GM19463 (cell line): ENCODE results near the gene RNF212.
"Not testable (repeated sequence)": the region's sequence is repeated elsewhere in the genome, so short reads cannot be mapped to it uniquely, and the experiment has no call there.

ENCODE experiments used
- ATAC-seq: cut with Tn5 transposase; IDR thresholded peaks from one replicate; pipeline ENCODE4 v1.9.1; 2021; ENCODE audit warnings: mild to moderate bottlenecking, moderate library complexity; ENCODE audit not compliant: unreplicated experiment

Gene RNF212, protein sequence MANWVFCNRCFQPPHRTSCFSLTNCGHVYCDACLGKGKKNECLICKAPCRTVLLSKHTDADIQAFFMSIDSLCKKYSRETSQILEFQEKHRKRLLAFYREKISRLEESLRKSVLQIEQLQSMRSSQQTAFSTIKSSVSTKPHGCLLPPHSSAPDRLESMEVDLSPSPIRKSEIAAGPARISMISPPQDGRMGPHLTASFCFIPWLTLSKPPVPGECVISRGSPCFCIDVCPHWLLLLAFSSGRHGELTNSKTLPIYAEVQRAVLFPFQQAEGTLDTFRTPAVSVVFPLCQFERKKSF

DNA sequence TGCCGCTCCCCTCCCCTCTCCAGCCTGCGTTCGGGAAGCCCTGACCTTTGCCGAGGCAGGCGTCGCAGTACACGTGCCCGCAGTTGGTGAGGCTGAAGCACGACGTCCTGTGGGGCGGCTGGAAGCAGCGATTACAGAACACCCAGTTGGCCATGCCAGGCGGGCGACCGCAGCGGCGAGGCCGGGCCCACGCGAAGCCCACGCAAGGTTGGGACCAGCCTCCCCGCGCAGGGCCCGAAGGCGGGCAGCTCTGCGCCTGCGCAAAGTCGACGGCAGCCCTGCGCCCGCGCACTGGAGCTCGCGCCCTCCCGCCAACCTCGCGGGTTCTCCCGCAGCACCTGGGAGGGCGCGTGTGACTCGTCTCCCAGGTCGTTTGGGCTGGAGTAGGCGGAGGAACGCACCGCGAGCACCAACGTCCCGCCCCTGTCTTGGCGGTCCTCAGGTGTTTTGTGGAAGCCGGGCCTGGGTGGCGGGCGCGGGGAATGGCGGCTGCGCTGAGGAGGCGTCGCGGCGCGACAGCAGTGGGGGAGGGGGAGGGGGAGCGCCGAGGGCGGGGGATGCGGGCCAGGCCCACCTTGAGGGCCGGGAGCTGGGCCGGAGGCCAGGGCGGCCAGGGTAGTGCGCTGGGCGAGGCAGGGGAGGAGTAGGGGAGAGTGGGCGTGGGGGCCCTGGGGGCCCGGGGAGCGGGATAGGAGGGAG is at the start of gene RNF212:
RNF212 (minus strand) TSS at position 254 of the 699 bp plus-strand sequence; CDS start at position 154, 100 bp downstream.
- ATAC-seq = no peak

DNA sequence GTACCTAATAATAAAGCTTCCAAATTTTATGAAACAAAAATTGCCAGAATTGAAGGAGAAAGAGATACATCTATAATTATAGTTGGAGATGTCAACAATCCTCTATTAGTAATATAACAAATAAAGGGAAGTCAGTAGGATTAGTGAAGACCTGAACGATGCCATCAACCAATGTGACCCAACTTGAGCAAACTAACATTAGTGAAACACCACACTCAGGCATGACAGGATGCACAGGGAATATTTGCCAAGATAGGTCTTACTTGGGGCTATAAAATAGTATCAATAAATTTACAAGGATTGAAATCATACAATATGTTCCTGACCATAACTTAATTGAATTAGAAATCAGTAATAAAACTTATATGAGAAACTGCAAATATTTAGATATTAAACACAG is 47.0 kb upstream of the RNF212 start:
- no peak for ATAC-seq

DNA sequence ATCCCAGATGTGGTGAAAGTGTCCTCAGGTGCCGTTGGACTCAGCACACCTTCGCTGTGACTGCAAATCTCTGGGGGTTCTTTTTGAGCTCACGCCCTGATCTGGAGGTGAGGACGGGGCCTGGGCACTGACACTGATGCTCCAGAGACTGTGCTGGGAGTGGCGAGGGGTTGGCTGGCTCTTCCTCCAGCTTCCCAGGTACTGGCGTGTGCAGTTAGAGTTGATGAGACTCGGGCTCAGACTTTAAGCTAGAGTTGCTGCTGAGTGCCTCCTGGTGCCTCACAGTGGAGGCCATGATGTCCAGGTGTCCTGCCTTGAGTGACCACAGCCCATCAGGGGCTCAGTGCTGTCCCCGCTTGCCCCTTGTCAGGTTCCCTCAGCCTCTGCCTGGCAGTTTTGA is 42.7 kb upstream of the RNF212 start:
- ATAC-seq = no peak

GRCh38 chr4:1155314-1155713 is 42.0 kb upstream of the RNF212 start:
- no peak for ATAC-seq

- ATAC-seq = no peak
Measured at GRCh38 chr4:1154523-1155182, 41.3 kb upstream of the RNF212 start.

- ATAC-seq = no peak
Measured at GRCh38 chr4:1154126-1154522, 40.8 kb upstream of the RNF212 start.

- no peak for ATAC-seq
Measured at GRCh38 chr4:1153567-1154090, 40.3 kb upstream of the RNF212 start.

DNA sequence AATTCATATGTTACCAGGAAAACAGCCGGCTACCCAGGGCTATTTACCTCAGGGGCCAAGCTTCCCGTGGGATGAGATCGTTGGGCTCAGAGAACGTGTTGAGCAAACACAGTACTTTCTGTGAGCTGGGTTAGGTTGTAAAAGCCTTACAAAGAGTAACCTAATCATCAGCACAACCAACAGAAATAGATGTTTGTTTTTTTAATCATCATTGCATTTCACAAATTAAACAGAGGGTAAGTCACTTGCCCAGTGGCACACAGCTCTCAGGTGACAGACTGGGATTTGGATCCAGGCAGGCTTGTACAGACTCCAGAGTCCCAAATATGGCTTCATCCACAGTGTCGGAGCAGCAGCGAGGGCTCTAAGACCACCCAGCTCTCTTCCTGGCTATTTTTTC is 38.9 kb upstream of the RNF212 start:
- no peak for ATAC-seq

- no peak for ATAC-seq
Measured at GRCh38 chr4:1151541-1151940, 38.2 kb upstream of the RNF212 start.

DNA sequence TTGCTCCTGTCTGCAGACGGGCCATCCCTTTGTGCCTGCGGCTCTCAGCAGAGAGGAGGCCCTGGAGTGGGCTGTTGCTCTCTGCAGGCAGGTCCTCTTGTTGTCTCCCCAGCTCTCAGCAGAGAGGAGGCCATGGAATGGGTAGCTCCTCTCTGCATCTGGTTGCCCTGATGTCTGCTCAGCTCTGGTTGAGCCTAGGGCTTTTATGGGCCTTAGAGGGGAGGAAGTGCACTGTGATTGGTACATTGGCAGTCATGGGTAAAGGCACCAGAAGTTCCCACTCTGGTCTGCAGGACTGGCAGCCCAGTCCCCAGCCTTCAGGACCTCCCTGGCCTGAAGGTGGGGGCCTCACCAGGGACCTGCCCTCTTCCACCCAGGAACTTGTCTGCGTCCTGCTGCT is 37.5 kb upstream of the RNF212 start:
- ATAC-seq = no peak

- ATAC-seq = no peak
Measured at GRCh38 chr4:1139860-1140259, 26.5 kb upstream of the RNF212 start.

GRCh38 chr4:1137850-1138249 is 24.5 kb upstream of the RNF212 start:
- no peak for ATAC-seq

GRCh38 chr4:1137063-1137776 is 23.9 kb upstream of the RNF212 start:
- no peak for ATAC-seq

DNA sequence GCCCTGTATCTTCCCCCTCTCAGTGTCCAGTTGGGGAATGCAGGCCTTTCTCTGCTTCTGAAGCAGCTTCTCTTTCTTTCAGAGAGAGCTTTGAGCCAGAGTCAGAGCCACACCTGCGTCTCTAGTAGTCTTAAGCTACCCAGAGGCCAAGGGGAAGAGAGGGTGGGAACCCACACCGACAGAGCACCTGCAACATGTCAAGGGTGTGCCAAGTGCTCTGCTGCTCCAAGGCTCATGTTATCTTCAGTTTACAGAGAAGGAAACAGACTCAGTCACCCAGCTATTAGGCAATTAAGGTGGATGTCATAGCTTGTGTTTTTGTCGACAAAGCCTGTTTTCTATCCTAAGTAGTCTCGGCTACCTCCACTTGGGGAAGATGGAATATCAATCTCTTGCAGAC is 22.7 kb upstream of the RNF212 start:
- ATAC-seq = no peak

DNA sequence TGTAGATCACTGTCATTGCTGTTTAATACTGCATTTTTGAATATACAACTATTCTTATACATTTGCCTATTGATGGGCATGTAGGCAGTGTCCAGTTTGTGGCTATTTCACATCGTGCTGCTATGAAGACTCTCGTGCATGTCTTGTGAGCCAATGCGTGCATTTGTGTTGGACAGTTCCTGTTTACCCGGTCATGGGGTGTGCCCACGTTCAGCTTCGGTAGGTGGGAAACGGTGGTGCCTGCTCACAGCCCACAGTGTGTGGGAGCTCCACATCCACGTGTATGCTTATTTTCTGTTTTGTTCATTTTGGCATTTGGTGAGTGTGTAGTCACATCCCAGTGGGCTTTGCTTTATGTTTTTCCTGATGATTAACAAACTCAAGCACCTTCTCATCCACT is 19.7 kb upstream of the RNF212 start:
- ATAC-seq = no peak

DNA sequence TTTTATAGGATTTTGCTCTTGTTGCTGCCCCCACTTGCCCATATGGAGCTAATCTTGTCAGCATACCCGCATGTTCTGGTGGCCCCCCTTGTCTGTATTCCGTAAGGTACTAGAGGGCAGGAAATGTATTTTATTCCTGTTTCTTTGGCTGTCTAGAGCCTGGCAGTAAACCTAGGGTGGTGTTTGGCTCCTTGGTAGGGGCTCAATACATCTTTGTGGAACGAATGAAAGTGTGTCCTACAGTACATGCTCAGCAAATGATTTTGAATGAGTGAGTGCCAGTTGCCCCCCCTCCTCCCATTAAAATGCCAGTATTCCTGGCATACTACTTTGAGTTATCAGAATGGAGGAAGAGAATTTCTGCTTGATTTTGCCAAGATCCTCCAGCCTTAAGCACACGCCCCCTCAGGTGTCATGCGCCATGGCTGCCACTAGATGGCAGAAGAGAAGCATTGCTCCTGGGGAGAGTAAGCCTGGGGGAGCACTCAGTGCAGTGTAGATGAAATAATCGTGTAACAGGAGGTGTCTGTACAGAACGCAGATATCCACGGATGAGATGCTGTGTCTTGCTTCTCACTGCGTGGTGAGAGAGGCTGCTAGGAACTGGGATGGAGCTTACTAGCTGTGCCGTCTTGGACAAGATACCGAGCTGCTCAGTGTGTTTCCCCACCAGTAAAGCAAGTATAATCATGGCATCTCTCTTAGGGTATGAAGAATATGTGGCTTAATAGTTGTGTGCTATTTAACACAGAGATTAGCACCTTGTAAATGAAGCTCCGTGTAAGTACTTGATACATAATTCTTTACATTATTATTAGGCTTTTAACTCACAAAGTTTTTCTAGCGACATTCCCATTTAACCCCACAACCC is 17.2 kb upstream of the RNF212 start:
- ATAC-seq = peak; percentile 50

- no peak for ATAC-seq
Measured at GRCh38 chr4:1126506-1126905, 13.1 kb upstream of the RNF212 start.

- ATAC-seq = not testable (repeated sequence)
Measured at GRCh38 chr4:1125466-1125865, 12.1 kb upstream of the RNF212 start.

GRCh38 chr4:1124818-1125217 is 11.5 kb upstream of the RNF212 start:
- ATAC-seq = no peak

GRCh38 chr4:1122505-1122904 is 9.1 kb upstream of the RNF212 start:
- no peak for ATAC-seq
